BLaER1 (cell line): ENCODE data around the gene CYP1B1.
"Not testable (repeated sequence)": the region's sequence is repeated elsewhere in the genome, so short reads cannot be mapped to it uniquely, and the experiment has no call there.

ENCODE experiments used
- H3K27ac ChIP-seq: shearing (Covaris generic); formaldehyde crosslinking; 2 replicates; pipeline ENCODE4 v1.8.1; 2022
- H3K27me3 ChIP-seq: shearing (Covaris generic); formaldehyde crosslinking; 2 replicates; pipeline ENCODE4 v1.8.1; 2022
- H3K36me3 ChIP-seq: shearing (Covaris generic); formaldehyde crosslinking; 2 replicates; pipeline ENCODE4 v1.8.1; 2022
- H3K4me1 ChIP-seq: shearing (Covaris generic); formaldehyde crosslinking; 2 replicates; pipeline ENCODE4 v1.8.1; 2022
- H3K4me2 ChIP-seq: shearing (Covaris generic); formaldehyde crosslinking; 2 replicates; pipeline ENCODE4 v1.8.1; 2022
- H3K4me3 ChIP-seq: shearing (Covaris generic); formaldehyde crosslinking; 2 replicates; pipeline ENCODE4 v1.8.1; 2022
- H3K9ac ChIP-seq: shearing (Covaris generic); formaldehyde crosslinking; 2 replicates; pipeline ENCODE4 v1.8.1; 2022
- H3K9me3 ChIP-seq: shearing (Covaris generic); formaldehyde crosslinking; 2 replicates; pipeline ENCODE4 v1.8.1; 2022
- H4K20me1 ChIP-seq: shearing (Covaris generic); formaldehyde crosslinking; 2 replicates; pipeline ENCODE4 v1.8.1; 2022
- Cebpa-rat ChIP-seq: shearing (Covaris generic); IDR thresholded peaks from 2 replicates; pipeline ENCODE4 v1.8.1; 2022

Gene CYP1B1

GRCh38 chr2:38091760-38092159 is 15.8 kb upstream of the CYP1B1 start:
- no peak for TF ChIP-seq Cebpa-rat
- H3K4me1 ChIP-seq, result no peaks in the 10 kb centered on the region
- H3K36me3 ChIP-seq, result no peaks in the 10 kb centered on the region
- H3K27ac ChIP-seq, result no peak overlapping the region
- H3K27me3 ChIP-seq, result no peaks in the 10 kb centered on the region
- no peak overlapping the region for H3K4me2 ChIP-seq
- H3K9me3 ChIP-seq, result no peaks in the 10 kb centered on the region
- H3K9ac ChIP-seq, result no peak overlapping the region
- H4K20me1 ChIP-seq, result no peaks in the 10 kb centered on the region
- no peak overlapping the region for H3K4me3 ChIP-seq

- H3K27ac ChIP-seq, result no peak overlapping the region
- TF ChIP-seq Cebpa-rat, result no peak
- no peaks in the 10 kb centered on the region for H3K9me3 ChIP-seq
- H3K9ac ChIP-seq, result no peak overlapping the region
- no peaks in the 10 kb centered on the region for H3K4me1 ChIP-seq
- H4K20me1 ChIP-seq, result no peaks in the 10 kb centered on the region
- H3K4me2 ChIP-seq, result no peak overlapping the region
- no peaks in the 10 kb centered on the region for H3K36me3 ChIP-seq
- H3K27me3 ChIP-seq, result no peaks in the 10 kb centered on the region
- H3K4me3 ChIP-seq, result no peak overlapping the region
Measured at GRCh38 chr2:38090928-38091327, 15.0 kb upstream of the CYP1B1 start.

- not testable (repeated sequence) for H3K27ac ChIP-seq, H3K36me3 ChIP-seq, H3K4me1 ChIP-seq, H3K9ac ChIP-seq, H3K9me3 ChIP-seq, H3K4me3 ChIP-seq, H3K27me3 ChIP-seq, H4K20me1 ChIP-seq, H3K4me2 ChIP-seq
Measured at GRCh38 chr2:38090212-38090611, 14.3 kb upstream of the CYP1B1 start.

GRCh38 chr2:38085998-38086698 is 10.2 kb upstream of the CYP1B1 start:
- not testable (repeated sequence) for H3K9ac ChIP-seq, H4K20me1 ChIP-seq, H3K4me1 ChIP-seq, H3K9me3 ChIP-seq, H3K27me3 ChIP-seq, H3K27ac ChIP-seq, H3K36me3 ChIP-seq, H3K4me2 ChIP-seq, H3K4me3 ChIP-seq

- H3K27ac ChIP-seq, H3K36me3 ChIP-seq, H3K4me2 ChIP-seq, H3K27me3 ChIP-seq, H3K9ac ChIP-seq, H3K4me3 ChIP-seq, H3K9me3 ChIP-seq, H3K4me1 ChIP-seq, H4K20me1 ChIP-seq: not testable (repeated sequence)
Measured at GRCh38 chr2:38084556-38084955, 8.6 kb upstream of the CYP1B1 start.

GRCh38 chr2:38082727-38083126 is 6.8 kb upstream of the CYP1B1 start:
- H3K4me2 ChIP-seq, H3K27ac ChIP-seq, H3K36me3 ChIP-seq, H3K9me3 ChIP-seq, H3K9ac ChIP-seq, H3K4me1 ChIP-seq, H4K20me1 ChIP-seq, H3K4me3 ChIP-seq: not testable (repeated sequence)
- H3K27me3 ChIP-seq, result peaks cover 11% of the 10 kb centered on the region

GRCh38 chr2:38080346-38080745 is 4.4 kb upstream of the CYP1B1 start:
- no peaks in the 10 kb centered on the region for H3K36me3 ChIP-seq
- H3K4me2 ChIP-seq, result no peak overlapping the region
- 0 out of 2 replicates have a peak, but pooled peaks cover 3% of the 10 kb centered on the region for H3K4me1 ChIP-seq
- peaks cover 25% of the 10 kb centered on the region for H3K9me3 ChIP-seq
- H4K20me1 ChIP-seq, result no peaks in the 10 kb centered on the region
- no peak overlapping the region for H3K27ac ChIP-seq
- H3K4me3 ChIP-seq, result no peak overlapping the region
- H3K9ac ChIP-seq, result no peak overlapping the region
- peaks cover 34% of the 10 kb centered on the region for H3K27me3 ChIP-seq
- TF ChIP-seq Cebpa-rat, result no peak

GRCh38 chr2:38079116-38080052 is 3.4 kb upstream of the CYP1B1 start:
- Histone ChIP-seq H3K9ac (no peak overlapping the region), H3K27me3 (peaks cover 34% of the 10 kb centered on the region), H3K36me3 (no peaks in the 10 kb centered on the region), H3K4me2 (no peak overlapping the region), H3K27ac (no peak overlapping the region), H3K4me3 (no peak overlapping the region), H3K9me3 (peaks cover 35% of the 10 kb centered on the region), H3K4me1 (0 out of 2 replicates have a peak, but pooled peaks cover 3% of the 10 kb centered on the region), H4K20me1 (no peaks in the 10 kb centered on the region)
- TF ChIP-seq Cebpa-rat, result no peak

GRCh38 chr2:38077431-38077769 is 1.4 kb upstream of the CYP1B1 start:
- H4K20me1 ChIP-seq, result no peaks in the 10 kb centered on the region

GRCh38 chr2:38076710-38077430 is 919 bp upstream of the CYP1B1 start:
- H3K4me1 ChIP-seq, result 0 out of 2 replicates have a peak, but pooled peaks cover 3% of the 10 kb centered on the region
- H3K27me3 ChIP-seq, result peaks cover 34% of the 10 kb centered on the region
- H4K20me1 ChIP-seq, result no peaks in the 10 kb centered on the region
- no peak overlapping the region for H3K9ac ChIP-seq
- H3K4me3 ChIP-seq, result peak overlapping the region; percentile 44
- H3K36me3 ChIP-seq, result no peaks in the 10 kb centered on the region
- no peak overlapping the region for H3K27ac ChIP-seq
- peak overlapping the region; percentile 43 for H3K4me2 ChIP-seq
- TF ChIP-seq Cebpa-rat, result no peak
- peaks cover 49% of the 10 kb centered on the region for H3K9me3 ChIP-seq

More at GRCh38 chr2:38077431-38077769, 1.4 kb upstream of the CYP1B1 start:
- Histone ChIP-seq H3K4me1 (0 out of 2 replicates have a peak, but pooled peaks cover 3% of the 10 kb centered on the region), H3K4me3 (peak overlapping the region; percentile 44; the same call in 1 of the 2 replicates), H3K27ac (no peak overlapping the region), H3K4me2 (peak overlapping the region; percentile 43), H3K9ac (no peak overlapping the region), H3K36me3 (no peaks in the 10 kb centered on the region), H3K9me3 (peaks cover 49% of the 10 kb centered on the region), H3K27me3 (peaks cover 34% of the 10 kb centered on the region)
- no peak for TF ChIP-seq Cebpa-rat
